ENCODE measurements around the gene KCNQ1. TPM values are rescaled to one million over a fixed set of nuclear protein-coding genes. Genes with fewer than 3 reads are reported as not detected.

Gene KCNQ1
- total RNA-seq, 1 experiment from 2014 or later = 2.5 TPM

DNA sequence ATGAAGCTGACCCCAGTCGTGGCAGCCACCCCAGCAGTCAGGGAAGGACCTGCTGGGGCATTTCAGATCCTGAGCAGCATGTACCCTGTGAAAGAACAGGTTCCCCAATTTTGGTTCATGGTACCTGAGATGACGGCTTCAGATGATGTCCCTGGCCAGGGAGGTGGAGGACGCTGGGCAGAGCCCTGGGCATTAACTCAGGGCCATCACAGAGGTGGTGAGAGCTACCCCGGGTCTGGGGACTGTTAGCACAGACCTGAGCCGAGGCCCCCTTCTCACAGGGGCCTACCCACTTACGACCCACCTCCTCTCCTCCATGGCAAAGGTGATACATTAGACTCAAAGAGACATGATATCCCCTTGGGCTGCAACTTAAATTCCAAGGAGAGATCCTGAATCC is 372.6 kb downstream of the KCNQ1 start:
- H3K27me3 Mint-ChIP-seq (ENCODE audit: low read depth) = peaks cover 97% of the 10 kb centered on the region
- peaks cover 11% of the 10 kb centered on the region for H3K4me1 Mint-ChIP-seq
- TF ChIP-seq MYBL2 (CRISPR knock-in tag; IDR thresholded peaks at IDR 0.05) (no peak), ZNF396 (CRISPR knock-in tag; IDR thresholded peaks at IDR 0.05; ENCODE audit: borderline replicate concordance) (no peak), SOX15 (CRISPR knock-in tag; IDR thresholded peaks at IDR 0.05) (no peak), TEAD1 (CRISPR knock-in tag; IDR thresholded peaks at IDR 0.05) (no peak), OVOL2 (CRISPR knock-in tag; IDR thresholded peaks at IDR 0.05; ENCODE audit: borderline replicate concordance) (no peak), ZNF423 (CRISPR knock-in tag; IDR thresholded peaks at IDR 0.05) (no peak), GTF2I (CRISPR knock-in tag; conservative IDR thresholded peaks at IDR 0.05) (no peak), TEAD4 (CRISPR knock-in tag; IDR thresholded peaks at IDR 0.05) (no peak)
- TF ChIP-seq, protein P1, sequence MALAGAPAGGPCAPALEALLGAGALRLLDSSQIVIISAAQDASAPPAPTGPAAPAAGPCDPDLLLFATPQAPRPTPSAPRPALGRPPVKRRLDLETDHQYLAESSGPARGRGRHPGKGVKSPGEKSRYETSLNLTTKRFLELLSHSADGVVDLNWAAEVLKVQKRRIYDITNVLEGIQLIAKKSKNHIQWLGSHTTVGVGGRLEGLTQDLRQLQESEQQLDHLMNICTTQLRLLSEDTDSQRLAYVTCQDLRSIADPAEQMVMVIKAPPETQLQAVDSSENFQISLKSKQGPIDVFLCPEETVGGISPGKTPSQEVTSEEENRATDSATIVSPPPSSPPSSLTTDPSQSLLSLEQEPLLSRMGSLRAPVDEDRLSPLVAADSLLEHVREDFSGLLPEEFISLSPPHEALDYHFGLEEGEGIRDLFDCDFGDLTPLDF (CRISPR knock-in tag; IDR thresholded peaks at IDR 0.05) = no peak
- peaks cover 28% of the 10 kb centered on the region for H3K9me3 Mint-ChIP-seq
- ATAC-seq = no peak
- CTCF ChIA-PET = interaction anchor here (1.5 kb wide), 1 partner anchor 74 kb away, joined by 3 read pairs; no protein-coding TSS in a partner anchor
- no peak overlapping the region for H3K4me3 Mint-ChIP-seq
- DNase-seq (ENCODE audit: low spot score) = no peak
- no peak overlapping the region for H3K27ac Mint-ChIP-seq
- peaks cover 7% of the 10 kb centered on the region for H3K36me3 Mint-ChIP-seq
- POLR2A ChIA-PET = no interaction called here

DNA sequence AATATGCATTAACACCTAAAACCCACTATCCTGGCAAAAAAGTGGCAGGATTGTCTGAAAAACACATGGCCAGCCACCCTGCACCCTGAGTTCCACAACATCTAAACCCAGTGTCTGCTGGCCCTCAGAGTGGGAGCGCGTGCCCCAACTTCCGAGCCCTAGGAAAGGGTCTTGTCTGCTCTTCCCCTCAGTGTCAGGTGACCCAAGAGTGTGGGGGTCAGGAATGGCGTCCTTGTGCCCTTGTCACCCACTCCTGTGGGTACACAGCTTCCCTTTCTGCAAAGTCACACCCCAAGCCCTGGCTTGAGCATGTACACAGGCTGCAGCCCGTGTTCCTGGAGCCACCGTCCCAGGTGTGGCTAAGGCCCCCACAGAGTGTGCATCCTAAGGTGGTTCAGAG is 373.2 kb downstream of the KCNQ1 start:
- DNase-seq (ENCODE audit: low spot score) (no peak), ATAC-seq (no peak)
- Mint-ChIP-seq H3K4me3 (no peak overlapping the region), H3K27me3 (ENCODE audit: low read depth) (peaks cover 99% of the 10 kb centered on the region), H3K4me1 (peaks cover 6% of the 10 kb centered on the region), H3K27ac (no peak overlapping the region), H3K9me3 (peaks cover 34% of the 10 kb centered on the region), H3K36me3 (peaks cover 12% of the 10 kb centered on the region)
- TF ChIP-seq KAT7 (CRISPR knock-in tag; IDR thresholded peaks at IDR 0.05; ENCODE audit: borderline replicate concordance) = no peak
- TF ChIP-seq, protein P2, sequence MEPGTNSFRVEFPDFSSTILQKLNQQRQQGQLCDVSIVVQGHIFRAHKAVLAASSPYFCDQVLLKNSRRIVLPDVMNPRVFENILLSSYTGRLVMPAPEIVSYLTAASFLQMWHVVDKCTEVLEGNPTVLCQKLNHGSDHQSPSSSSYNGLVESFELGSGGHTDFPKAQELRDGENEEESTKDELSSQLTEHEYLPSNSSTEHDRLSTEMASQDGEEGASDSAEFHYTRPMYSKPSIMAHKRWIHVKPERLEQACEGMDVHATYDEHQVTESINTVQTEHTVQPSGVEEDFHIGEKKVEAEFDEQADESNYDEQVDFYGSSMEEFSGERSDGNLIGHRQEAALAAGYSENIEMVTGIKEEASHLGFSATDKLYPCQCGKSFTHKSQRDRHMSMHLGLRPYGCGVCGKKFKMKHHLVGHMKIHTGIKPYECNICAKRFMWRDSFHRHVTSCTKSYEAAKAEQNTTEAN (CRISPR knock-in tag; IDR thresholded peaks at IDR 0.05) = no peak
- TF ChIP-seq NFATC4 (CRISPR knock-in tag; IDR thresholded peaks at IDR 0.05) = no peak
- TF ChIP-seq GABPB1 (CRISPR knock-in tag; IDR thresholded peaks at IDR 0.05) = no peak
- TF ChIP-seq, protein P3, sequence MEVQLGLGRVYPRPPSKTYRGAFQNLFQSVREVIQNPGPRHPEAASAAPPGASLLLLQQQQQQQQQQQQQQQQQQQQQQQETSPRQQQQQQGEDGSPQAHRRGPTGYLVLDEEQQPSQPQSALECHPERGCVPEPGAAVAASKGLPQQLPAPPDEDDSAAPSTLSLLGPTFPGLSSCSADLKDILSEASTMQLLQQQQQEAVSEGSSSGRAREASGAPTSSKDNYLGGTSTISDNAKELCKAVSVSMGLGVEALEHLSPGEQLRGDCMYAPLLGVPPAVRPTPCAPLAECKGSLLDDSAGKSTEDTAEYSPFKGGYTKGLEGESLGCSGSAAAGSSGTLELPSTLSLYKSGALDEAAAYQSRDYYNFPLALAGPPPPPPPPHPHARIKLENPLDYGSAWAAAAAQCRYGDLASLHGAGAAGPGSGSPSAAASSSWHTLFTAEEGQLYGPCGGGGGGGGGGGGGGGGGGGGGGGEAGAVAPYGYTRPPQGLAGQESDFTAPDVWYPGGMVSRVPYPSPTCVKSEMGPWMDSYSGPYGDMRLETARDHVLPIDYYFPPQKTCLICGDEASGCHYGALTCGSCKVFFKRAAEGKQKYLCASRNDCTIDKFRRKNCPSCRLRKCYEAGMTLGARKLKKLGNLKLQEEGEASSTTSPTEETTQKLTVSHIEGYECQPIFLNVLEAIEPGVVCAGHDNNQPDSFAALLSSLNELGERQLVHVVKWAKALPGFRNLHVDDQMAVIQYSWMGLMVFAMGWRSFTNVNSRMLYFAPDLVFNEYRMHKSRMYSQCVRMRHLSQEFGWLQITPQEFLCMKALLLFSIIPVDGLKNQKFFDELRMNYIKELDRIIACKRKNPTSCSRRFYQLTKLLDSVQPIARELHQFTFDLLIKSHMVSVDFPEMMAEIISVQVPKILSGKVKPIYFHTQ (CRISPR knock-in tag; IDR thresholded peaks at IDR 0.05) = no peak
- no peak for TF ChIP-seq FOXK1 (CRISPR knock-in tag; IDR thresholded peaks at IDR 0.05)
- no peak for TF ChIP-seq IRF2 (CRISPR knock-in tag; IDR thresholded peaks at IDR 0.05; ENCODE audit: borderline replicate concordance, low read depth)
- TF ChIP-seq HMGA2 (CRISPR knock-in tag; IDR thresholded peaks at IDR 0.05) = no peak
- TF ChIP-seq TEAD4 (CRISPR knock-in tag; IDR thresholded peaks at IDR 0.05) = no peak
- no peak for TF ChIP-seq ZNF232 (CRISPR knock-in tag; IDR thresholded peaks at IDR 0.05)
- no peak for TF ChIP-seq ZNF138 (CRISPR knock-in tag; conservative IDR thresholded peaks at IDR 0.05)
- TF ChIP-seq, protein P4, sequence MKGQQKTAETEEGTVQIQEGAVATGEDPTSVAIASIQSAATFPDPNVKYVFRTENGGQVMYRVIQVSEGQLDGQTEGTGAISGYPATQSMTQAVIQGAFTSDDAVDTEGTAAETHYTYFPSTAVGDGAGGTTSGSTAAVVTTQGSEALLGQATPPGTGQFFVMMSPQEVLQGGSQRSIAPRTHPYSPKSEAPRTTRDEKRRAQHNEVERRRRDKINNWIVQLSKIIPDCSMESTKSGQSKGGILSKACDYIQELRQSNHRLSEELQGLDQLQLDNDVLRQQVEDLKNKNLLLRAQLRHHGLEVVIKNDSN (CRISPR knock-in tag; IDR thresholded peaks at IDR 0.05) = no peak
- TF ChIP-seq, protein P5, sequence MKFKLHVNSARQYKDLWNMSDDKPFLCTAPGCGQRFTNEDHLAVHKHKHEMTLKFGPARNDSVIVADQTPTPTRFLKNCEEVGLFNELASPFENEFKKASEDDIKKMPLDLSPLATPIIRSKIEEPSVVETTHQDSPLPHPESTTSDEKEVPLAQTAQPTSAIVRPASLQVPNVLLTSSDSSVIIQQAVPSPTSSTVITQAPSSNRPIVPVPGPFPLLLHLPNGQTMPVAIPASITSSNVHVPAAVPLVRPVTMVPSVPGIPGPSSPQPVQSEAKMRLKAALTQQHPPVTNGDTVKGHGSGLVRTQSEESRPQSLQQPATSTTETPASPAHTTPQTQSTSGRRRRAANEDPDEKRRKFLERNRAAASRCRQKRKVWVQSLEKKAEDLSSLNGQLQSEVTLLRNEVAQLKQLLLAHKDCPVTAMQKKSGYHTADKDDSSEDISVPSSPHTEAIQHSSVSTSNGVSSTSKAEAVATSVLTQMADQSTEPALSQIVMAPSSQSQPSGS (CRISPR knock-in tag; IDR thresholded peaks at IDR 0.05; ENCODE audit: borderline replicate concordance, low read depth) = no peak
- TF ChIP-seq NR2C2 (CRISPR knock-in tag; IDR thresholded peaks at IDR 0.05) = no peak
- ChIA-PET CTCF (interaction anchor here (1.5 kb wide), 1 partner anchor 74 kb away, joined by 3 read pairs; no protein-coding TSS in a partner anchor), POLR2A (no interaction called here)

Measured in WTC11 (cell line).